ENCODE measurements around the gene NUDT21. TPM values are rescaled to one million over a fixed set of nuclear protein-coding genes. Genes with fewer than 3 reads are reported as not detected.

Gene NUDT21
- polyA plus RNA-seq, 1 of the 3 experiments (the other 2 are of a cell fraction), result 42.2 TPM

- Histone ChIP-seq H3K4me3 (ENCODE audit: low read depth in 2 of 2, low read length in 1 of 2) (no peak overlapping the region), H3K9me2 (no peaks in the 10 kb centered on the region), H3K79me2 (ENCODE audit: insufficient read depth) (peaks cover 62% of the 10 kb centered on the region), H3K27ac (ENCODE audit: low read depth in 2 of 2, low read length in 1 of 2) (no peak overlapping the region), H3K9ac (no peak overlapping the region), H4K20me1 (ENCODE audit: insufficient read depth) (peaks cover 21% of the 10 kb centered on the region), H3K27me3 (ENCODE audit: insufficient read depth) (no peaks in the 10 kb centered on the region), H3K4me2 (no peak overlapping the region), H3K36me3 (replicated peaks in 1 of 2; ENCODE audit: control insufficient read depth in 1 of 2, insufficient read depth in 2 of 2, low read length in 1 of 2) (peaks cover 28 to 56% of the 10 kb centered on the region in 2 experiments), H2AFZ (ENCODE audit: low read depth) (no peak overlapping the region), H3F3A (replicated peaks; ENCODE audit: insufficient read depth) (no peaks in the 10 kb centered on the region), H3K9me3 (no peaks in the 10 kb centered on the region), H3K4me1 (ENCODE audit: control insufficient read depth in 1 of 2, insufficient read depth in 2 of 2, low read depth in 1 of 2, low read length in 1 of 2) (peaks cover 0 to 7% of the 10 kb centered on the region in 2 experiments; a peak in 1 of 4 replicates)
- ChIA-PET CTCF (no interaction called here), POLR2A (no interaction called here)
- WGBS (ENCODE audit: low lambda C conversion rate), result 91% methylated on average over 2 of the region's 2 CpGs
- TF ChIP-seq FOXJ3 (CRISPR knock-in tag; IDR thresholded peaks at IDR 0.05) (no peak), EZH2phosphoT487 (IDR thresholded peaks at IDR 0.05; ENCODE audit: borderline replicate concordance, low read depth) (no peak)
- TF ChIP-seq, protein P1, sequence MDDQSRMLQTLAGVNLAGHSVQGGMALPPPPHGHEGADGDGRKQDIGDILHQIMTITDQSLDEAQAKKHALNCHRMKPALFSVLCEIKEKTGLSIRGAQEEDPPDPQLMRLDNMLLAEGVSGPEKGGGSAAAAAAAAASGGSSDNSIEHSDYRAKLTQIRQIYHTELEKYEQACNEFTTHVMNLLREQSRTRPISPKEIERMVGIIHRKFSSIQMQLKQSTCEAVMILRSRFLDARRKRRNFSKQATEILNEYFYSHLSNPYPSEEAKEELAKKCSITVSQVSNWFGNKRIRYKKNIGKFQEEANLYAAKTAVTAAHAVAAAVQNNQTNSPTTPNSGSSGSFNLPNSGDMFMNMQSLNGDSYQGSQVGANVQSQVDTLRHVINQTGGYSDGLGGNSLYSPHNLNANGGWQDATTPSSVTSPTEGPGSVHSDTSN (IDR thresholded peaks at IDR 0.05), result no peak
- TF ChIP-seq, protein P2, sequence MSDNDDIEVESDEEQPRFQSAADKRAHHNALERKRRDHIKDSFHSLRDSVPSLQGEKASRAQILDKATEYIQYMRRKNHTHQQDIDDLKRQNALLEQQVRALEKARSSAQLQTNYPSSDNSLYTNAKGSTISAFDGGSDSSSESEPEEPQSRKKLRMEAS (IDR thresholded peaks at IDR 0.05; ENCODE audit: low read depth), result no peak
- DNase-seq, result no peak
Observed at GRCh38 chr16:56411624-56412023, 39.5 kb downstream of the NUDT21 start.

GRCh38 chr16:56411123-56411522 lies 40.0 kb downstream of the NUDT21 start:
- TF ChIP-seq FOSL2 (IDR thresholded peaks at IDR 0.05; ENCODE audit: borderline replicate concordance, low read depth), result no peak
- no peak for TF ChIP-seq REST (IDR thresholded peaks at IDR 0.05; ENCODE audit: low read depth, low read length)
- Histone ChIP-seq H3K27ac (ENCODE audit: low read depth in 2 of 2, low read length in 1 of 2) (no peak overlapping the region), H3K9me3 (no peaks in the 10 kb centered on the region), H3K9me2 (no peaks in the 10 kb centered on the region), H2AFZ (ENCODE audit: low read depth) (no peak overlapping the region), H3K27me3 (ENCODE audit: insufficient read depth) (no peaks in the 10 kb centered on the region), H3K79me2 (ENCODE audit: insufficient read depth) (peaks cover 57% of the 10 kb centered on the region), H3K4me2 (no peak overlapping the region), H3F3A (replicated peaks; ENCODE audit: insufficient read depth) (no peaks in the 10 kb centered on the region), H4K20me1 (ENCODE audit: insufficient read depth) (peaks cover 18% of the 10 kb centered on the region), H3K4me3 (ENCODE audit: low read depth in 2 of 2, low read length in 1 of 2) (no peak overlapping the region), H3K9ac (no peak overlapping the region), H3K4me1 (ENCODE audit: control insufficient read depth in 1 of 2, insufficient read depth in 2 of 2, low read depth in 1 of 2, low read length in 1 of 2) (peaks cover 0 to 7% of the 10 kb centered on the region in 2 experiments; a peak in 1 of 4 replicates), H3K36me3 (replicated peaks in 1 of 2; ENCODE audit: control insufficient read depth in 1 of 2, insufficient read depth in 2 of 2, low read length in 1 of 2) (peaks cover 28 to 60% of the 10 kb centered on the region in 2 experiments)
- WGBS (ENCODE audit: low lambda C conversion rate), result 77% methylated on average over 5 of the region's 5 CpGs
- DNase-seq, result no peak
- CTCF ChIA-PET, result no interaction called here
- POLR2A ChIA-PET, result interaction anchor here (0.7 kb wide), 1 partner anchor 1105 kb away, joined by 5 read pairs; no protein-coding TSS in a partner anchor
